ENCODE data around the gene RNF213. TPM values are rescaled to one million over a fixed set of nuclear protein-coding genes. Genes with fewer than 3 reads are reported as not detected.

RNF213 gene
- polyA plus RNA-seq, 3 donors = 47.5 to 56.8 (median 50.5) TPM

DNA sequence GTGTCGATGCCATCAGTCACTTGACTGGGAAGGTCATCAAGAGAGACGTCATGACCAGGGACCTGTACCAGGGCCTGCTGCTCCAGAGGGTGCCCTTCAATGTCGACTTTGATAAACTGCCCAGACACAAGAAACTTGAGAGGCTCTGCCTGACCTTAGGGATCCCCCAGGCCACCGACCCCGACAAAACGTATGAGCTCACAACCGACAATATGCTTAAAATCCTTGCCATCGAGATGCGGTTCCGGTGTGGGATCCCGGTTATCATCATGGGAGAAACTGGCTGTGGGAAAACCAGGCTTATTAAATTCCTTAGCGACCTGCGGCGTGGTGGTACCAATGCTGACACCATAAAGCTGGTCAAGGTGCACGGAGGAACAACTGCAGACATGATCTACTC, 84.7 kb downstream of the RNF213 start:
- DNase-seq (ENCODE audit: low read depth in 3 of 3, low spot score in 2 of 3) = no peak

DNA sequence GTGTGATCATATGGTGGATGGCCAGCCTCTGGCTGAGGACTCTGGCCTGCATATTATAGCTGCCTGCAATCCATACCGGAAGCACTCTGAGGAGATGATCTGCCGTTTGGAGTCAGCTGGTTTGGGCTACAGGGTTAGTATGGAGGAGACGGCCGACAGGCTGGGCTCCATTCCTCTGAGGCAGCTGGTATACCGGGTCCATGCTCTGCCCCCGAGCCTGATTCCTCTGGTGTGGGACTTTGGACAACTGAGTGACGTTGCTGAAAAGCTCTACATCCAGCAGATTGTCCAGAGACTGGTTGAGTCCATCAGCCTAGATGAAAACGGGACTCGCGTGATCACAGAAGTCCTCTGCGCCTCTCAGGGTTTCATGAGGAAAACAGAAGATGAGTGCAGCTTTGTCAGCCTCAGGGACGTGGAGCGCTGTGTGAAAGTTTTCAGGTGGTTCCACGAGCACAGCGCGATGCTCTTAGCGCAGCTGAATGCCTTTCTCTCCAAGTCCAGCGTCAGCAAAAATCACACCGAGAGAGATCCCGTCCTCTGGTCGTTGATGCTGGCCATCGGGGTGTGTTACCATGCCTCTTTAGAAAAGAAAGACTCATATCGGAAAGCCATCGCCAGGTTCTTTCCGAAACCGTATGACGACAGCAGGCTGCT, 85.3 kb downstream of the RNF213 start:
- DNase-seq (ENCODE audit: low read depth in 3 of 3, low spot score in 2 of 3) = no peak

DNA sequence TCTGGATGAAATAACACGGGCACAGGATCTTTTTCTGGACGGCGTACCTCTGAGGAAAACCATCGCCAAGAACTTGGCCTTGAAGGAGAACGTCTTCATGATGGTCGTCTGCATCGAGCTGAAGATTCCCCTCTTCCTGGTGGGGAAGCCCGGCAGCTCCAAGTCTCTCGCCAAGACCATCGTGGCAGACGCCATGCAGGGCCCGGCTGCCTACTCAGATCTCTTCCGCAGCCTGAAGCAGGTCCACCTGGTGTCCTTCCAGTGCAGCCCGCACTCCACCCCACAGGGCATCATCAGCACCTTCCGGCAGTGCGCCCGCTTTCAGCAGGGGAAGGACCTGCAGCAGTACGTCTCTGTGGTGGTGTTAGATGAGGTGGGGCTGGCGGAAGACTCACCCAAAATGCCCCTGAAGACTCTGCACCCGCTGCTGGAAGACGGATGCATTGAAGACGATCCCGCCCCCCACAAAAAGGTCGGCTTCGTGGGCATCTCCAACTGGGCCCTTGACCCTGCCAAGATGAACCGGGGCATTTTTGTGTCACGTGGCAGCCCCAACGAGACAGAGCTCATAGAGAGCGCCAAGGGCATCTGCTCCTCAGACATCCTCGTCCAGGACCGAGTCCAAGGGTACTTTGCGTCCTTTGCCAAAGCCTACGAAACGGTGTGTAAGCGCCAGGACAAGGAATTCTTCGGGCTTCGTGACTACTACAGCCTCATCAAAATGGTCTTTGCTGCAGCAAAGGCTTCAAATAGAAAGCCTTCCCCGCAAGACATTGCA, 86.0 kb downstream of the RNF213 start:
- no peak for DNase-seq (ENCODE audit: low read depth in 3 of 3, low spot score in 2 of 3)

DNA sequence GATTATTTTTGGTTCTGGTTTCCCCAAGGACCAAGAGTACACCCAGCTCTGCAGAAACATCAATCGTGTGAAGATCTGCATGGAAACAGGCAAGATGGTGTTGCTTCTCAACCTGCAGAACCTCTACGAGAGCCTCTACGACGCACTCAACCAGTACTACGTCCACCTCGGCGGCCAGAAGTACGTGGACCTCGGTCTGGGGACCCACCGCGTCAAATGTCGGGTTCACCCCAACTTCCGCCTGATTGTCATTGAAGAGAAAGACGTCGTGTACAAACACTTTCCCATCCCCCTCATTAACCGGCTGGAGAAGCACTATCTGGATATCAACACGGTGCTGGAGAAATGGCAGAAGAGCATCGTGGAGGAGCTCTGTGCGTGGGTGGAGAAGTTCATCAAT, 86.9 kb downstream of the RNF213 start:
- no peak for DNase-seq (ENCODE audit: low read depth in 3 of 3, low spot score in 2 of 3)

DNA sequence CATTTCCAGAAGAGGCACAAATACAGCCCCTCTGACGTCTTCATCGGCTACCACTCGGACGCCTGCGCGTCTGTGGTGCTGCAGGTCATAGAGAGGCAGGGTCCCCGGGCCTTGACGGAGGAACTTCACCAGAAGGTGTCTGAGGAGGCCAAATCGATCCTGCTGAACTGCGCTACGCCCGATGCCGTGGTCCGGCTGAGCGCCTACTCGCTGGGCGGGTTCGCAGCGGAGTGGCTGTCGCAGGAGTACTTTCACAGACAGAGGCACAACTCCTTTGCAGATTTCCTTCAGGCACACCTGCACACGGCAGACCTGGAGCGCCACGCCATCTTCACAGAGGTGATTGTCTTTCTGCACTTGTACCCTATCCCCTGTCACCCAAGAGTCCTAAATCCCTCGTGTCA, 87.3 kb downstream of the RNF213 start:
- no peak for DNase-seq (ENCODE audit: low read depth in 3 of 3, low spot score in 2 of 3)

DNA sequence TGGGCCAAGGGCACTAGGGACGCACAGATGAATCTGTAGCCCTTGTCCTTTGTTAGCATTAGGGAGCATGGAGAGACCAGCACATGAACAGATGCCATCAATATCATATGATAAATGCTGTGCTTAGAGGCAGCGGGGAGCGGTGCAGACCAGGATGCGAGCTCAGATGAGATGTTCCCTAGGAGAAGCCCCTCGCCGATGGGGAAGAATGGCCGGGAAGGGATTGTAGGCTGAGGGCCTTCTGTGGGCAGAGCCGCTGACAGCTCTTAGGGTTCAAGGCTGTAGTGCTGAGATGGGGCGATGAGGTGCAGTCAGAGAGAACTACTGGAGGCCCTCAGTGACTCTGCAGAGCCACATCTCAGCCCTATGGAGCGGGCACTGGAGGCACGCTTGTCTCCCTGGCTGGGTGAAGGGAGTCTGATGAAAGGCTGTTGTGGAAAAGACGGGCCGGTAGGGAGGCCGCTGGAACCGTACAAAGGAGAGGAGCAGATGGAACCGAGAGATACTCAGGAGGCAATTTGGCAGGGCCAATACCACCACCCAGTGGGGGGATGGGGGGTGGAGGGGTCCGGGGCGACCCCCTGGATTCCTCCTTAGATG, 88.0 kb downstream of the RNF213 start:
- no peak for DNase-seq (ENCODE audit: low read depth in 3 of 3, low spot score in 2 of 3)

DNA sequence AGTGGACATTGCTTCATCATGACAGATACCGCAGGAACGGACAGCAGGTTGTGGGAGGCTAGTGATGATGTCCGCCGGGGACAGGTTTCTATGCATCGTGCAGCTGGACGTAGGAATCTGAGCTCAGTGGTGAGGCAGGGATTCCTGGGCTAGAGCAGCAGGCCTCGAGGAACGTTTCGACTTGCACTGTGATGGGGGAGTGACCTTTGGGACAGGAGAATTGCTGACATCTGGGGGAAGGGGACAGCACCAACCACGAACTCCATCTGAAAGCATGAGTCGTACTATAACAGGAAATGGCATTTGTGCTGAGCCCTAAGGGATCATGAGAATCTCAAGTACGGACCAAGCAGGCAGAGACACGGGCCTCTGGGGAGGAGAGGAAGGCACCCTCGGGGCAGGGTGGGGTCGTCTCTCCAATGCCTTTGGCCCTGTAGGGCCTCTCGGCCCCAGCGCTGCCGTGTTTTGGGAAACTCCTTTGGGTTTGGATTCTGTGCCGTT, 88.5 kb downstream of the RNF213 start:
- DNase-seq (ENCODE audit: low read depth in 3 of 3, low spot score in 2 of 3) = no peak

DNA sequence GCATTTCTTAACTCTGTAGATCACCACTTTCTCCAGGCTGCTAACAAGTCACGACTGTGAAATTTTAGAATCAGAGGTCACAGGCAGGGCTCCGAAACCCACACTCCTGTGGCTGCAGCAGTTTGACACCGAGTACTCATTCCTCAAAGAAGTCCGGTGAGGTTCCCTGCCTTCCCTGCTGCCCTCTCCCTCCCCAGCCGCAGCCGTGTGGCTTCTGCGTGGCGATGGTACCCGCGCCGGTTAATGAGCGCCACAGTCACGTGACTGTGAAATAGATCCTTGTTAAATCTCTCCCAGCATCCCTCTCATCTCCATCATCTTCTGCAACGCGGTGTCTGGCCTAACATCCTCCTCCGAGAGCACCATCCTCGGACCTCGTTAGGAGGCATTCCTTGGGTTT, 89.1 kb downstream of the RNF213 start:
- no peak for DNase-seq (ENCODE audit: low read depth in 3 of 3, low spot score in 2 of 3)

DNA sequence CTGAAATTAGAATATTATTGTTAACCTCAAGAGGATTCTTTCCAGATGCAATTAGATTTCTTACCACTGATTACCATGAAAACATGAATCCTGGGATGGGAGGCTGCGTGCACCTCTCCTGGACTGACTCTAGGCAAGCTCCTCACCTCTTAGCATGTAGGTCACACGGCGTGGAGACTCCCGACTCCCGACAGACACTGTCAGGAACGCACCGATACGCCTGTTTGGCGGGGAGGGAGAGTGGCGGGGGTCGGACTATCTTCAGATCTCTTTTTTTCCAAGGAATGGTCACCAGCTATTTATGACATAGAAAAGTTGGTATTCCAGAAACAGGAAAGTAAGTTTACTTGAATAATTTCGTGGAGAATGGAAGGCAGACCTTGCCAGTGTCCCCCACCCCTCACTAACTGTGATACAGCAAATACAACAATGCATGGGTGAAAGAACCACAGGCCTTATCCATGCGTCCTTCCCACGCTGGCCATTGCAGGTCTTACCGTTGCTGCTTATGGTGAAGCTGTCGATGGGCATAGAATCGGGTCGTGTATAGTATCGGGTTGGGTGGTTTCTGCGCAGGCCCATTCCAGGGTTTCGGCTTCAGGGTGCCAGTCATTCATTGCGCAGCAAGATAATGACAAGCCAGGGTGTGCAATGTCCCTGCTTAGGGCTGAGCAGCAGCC, 91.7 kb downstream of the RNF213 start:
- no peak for DNase-seq (ENCODE audit: low read depth in 3 of 3, low spot score in 2 of 3)

DNA sequence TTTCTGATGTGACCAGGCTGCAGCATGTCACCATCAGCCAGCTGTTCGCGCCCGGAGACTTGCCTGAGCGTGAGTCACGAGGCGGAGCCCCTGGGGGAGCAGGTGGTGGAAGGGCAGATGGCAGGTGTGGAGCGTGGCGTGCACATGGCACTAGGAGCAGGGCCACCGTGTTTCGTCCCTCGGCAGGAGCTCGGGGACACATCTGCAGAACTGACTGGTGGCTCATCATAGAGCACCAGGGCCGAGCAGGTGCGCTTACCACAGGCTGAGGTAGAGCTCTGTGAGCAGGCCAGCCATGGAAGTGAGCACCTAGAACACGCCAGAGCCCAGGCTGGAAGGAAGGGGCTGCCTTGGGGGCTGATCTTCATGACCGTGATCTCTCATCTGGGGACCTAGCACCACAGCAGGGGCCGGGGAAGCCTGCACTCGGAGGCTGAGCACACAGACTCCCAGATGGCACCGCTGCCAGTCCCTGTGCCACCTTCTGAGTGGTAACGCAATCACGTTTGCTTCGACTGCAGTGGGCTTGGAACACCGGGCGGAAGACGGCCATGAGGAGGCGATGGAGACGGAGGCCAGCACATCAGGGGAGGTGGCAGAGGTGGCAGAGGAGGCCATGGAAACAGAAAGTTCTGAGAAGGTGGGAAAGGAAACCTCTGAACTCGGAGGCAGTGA, 92.5 kb downstream of the RNF213 start:
- DNase-seq (ENCODE audit: low read depth in 3 of 3, low spot score in 2 of 3) = no peak

DNA sequence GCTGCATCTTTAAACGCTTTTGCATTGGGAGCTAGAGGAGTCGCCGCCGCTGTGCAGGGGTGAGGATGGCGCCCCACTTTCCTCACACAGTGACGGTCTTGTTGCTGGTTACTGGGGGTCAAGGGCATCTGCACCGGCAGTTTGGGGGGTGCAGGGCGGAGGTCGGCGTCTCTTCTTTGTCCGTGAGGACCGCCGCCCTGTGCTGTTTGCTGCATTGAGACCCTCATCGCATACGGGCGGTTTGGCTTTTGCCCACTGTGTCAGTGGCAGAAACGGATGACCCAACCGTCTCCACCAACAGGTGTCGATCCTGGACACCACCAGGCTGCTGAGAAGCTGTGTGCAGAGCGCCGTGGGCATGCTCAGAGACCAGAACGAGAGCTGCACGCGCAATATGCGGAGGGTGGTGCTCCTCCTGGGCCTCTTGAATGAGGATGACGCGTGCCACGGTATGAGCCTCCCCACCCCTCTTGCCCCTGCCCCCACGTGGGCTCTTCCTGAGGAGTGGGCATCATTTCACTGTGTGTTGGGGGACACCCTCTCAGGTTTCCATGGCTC, 93.1 kb downstream of the RNF213 start:
- DNase-seq (ENCODE audit: low read depth in 3 of 3, low spot score in 2 of 3) = no peak

DNA sequence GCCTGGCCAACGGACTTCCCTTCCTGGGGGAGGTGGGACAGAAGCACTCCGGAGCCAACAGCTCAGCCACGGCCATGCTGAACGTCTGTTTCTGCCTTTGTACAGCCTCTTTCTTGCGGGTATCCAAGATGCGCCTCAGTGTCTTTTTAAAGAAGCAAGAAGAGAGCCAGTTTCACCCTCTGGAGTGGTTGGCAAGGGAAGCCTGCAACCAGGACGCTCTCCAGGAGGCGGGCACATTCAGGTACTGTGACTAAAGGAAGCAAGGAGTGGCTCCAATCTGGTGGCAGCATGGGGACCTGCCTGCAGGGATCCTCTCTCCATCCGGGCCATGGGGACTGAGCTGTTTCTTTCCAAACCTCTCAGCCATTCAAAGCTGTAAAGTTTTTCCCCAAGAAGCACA, 93.7 kb downstream of the RNF213 start:
- no peak for DNase-seq (ENCODE audit: low read depth in 3 of 3, low spot score in 2 of 3)

DNA sequence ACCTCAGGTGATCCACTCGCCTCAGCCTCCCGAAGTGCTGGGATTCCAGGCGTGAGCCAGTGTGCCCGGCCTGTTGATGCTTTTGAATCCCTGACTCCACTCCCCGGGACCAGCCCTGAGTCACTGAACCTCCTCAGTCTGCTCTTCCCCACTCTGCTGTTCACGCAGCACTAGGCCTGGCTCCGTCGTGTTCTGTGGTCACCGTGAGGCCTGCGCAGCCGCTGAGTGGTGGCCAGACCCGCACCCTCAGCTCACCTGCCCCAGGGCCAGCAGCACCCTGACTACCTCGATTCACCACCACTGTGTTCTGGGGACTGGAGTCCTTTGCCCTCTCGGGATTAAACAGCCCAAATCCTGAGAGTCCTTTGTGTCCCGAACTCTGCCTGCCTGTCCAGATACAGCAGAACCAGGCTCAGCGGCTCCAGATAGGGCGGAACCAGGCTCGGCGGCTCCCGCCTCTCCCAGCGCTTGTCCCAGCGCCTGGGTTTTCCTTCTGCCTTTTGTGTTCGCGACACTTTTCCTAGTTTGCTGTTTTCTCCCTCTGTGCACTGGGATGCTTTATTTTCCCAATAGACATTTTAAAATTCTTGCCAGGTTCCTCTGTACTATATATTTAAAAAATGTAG, 95.7 kb downstream of the RNF213 start:
- no peak for DNase-seq (ENCODE audit: low read depth in 3 of 3, low spot score in 2 of 3)

DNA sequence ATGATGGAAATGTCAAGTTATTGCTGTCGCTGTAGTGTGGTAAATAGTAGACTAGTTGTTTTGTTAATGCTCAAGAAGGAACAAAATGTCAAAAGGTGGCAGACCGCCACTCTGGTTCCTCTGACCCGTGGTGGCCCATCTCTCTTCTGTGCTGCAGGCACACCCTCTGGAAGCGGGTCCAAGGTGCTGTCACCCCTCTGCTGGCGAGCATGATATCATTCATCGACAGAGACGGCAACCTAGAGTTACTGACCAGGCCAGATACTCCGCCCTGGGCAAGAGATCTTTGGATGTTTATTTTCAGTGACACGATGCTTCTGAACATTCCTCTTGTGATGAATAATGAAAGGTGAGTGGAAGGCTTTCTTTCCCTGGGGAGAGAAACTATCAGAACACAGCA, 97.5 kb downstream of the RNF213 start:
- DNase-seq (ENCODE audit: low read depth in 3 of 3, low spot score in 2 of 3) = no peak

DNA sequence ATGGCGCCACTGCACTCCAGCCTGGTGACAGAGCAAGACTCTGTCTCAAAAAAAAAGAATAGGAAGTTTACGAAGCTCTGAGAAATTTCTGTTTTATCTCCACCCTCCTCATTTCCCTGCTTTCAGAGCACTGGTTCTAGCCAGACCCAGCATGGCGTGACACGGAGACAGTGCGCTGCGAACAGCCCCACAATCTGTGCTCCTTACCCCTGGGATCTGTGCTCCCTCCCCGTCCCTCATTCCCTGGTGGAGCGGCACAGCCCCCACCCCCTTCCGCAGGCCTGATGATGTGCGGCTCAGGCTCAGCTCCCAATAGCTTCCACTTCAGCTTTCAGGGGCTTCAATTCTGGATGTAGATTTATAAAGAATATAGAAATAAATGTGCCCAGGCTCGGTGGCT, 98.2 kb downstream of the RNF213 start:
- no peak for DNase-seq (ENCODE audit: low read depth in 3 of 3, low spot score in 2 of 3)

DNA sequence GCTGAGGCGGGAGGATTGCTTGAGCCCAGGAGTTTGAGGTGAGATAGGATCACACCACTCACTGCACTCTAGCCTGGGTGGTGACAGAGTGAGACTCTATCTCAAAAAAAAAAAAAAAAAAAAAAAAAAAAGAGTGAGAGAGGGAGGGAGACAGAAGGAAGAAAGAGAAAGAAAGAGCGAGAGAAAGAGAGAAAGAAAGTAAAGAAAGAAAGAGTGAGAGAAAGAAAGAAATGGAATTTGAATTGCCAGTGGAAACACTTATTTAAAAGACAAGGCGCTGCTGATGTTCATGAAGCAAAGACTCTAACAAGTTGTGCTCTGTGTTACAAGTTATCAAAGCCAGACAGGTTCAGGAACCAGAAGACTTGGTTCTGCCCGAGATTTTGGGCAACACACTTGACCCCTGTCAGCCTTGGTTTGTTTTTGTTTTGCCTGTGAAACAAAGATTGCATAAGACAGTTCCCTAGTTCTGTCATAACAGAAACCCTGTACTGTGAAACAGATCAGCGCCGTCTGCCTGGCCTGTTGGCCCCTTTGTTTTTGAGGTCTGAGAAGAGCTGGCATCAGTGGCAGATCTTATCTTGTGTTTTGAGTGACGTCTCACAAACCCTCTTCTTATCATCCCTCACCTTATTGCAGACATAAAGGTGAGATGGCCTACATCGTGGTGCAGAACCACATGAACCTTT, 98.9 kb downstream of the RNF213 start:
- DNase-seq (ENCODE audit: low read depth in 3 of 3, low spot score in 2 of 3) = no peak

DNA sequence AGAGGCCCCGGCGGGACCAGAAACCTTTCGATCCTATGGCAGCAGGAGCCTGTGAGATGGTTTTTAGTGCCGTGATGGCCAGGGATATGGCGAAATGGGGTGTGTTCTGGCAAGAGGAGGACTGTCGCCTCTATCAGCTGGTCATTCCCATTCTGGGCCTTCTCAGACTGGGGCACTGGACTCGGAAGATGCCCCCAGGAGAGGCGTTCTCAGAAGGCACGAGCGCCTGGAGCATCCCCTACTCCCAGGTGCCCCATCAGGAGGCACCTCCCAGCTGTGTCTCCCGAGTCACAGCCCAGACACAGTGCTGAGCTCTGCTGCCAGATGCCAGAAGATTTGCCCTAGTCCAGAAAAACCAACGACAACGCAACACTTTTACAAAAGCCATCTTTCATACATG, 99.7 kb downstream of the RNF213 start:
- no peak for DNase-seq (ENCODE audit: low read depth in 3 of 3, low spot score in 2 of 3)

DNA sequence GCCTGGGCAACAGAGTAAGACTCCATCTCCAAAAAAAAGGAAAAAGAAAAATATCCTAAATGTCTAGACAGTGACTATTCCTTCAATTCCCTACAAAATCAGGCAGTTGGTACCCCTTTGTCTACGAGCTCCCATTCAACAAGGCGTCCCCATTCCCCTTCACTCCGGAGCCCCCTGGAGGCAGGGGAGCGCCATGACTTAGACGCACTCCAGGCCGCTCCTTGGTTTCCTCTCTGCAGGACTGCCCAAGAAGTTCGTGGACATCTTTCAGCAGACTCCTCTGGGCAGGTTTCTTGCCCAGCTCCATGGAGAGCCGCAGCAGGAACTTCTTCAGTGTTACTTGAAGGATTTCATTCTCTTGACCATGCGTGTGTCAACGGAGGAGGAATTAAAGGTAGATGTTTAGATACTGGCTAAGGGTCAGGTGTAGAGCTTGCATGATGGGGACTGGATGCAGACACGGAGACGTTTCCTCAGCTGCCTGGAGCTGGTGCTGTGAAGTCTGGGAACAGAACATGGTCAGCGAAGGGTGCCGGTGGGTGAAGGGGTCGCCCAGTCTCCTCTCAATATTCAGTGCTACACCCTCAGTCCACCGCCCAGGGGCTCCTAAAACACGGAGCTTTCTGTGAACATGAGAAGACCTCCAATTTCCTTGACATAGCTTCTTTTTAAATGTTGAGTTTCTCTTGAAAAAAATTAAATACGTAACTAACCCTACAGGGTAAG, 101.0 kb downstream of the RNF213 start:
- DNase-seq (ENCODE audit: low read depth in 3 of 3, low spot score in 2 of 3) = no peak

Measured in right renal cortex interstitium (tissue), 3 donors.